HEK293 (cell line): ENCODE data around the gene UGT1A7.

Source experiments
- ZNF274 ChIP-seq, 2 experiments: fragments of 200-500 bp in 1 of 2; fragments of 450-650 bp in 1 of 2; sonication (Bioruptor generic) in 1 of 2; formaldehyde crosslinking in 1 of 2; IDR thresholded peaks; 2 replicates each; pipeline versions ENCODE4 v1.5.1 to v1.6.1; 2014 to 2016; ENCODE audit warnings: borderline replicate concordance in 1 of 2, inconsistent platforms in 1 of 2, low read length in 1 of 2, missing biosample characterization in 1 of 2, missing genetic modification characterization in 1 of 2
- ZNF521 ChIP-seq: fragments of 450-650 bp; formaldehyde crosslinking; IDR thresholded peaks from 2 replicates; pipeline ENCODE4 v1.5.1; 2017; ENCODE audit warnings: missing biosample characterization, mild to moderate bottlenecking, missing genetic modification characterization
- ZNF580 ChIP-seq: fragments of 450-650 bp; formaldehyde crosslinking; IDR thresholded peaks from 2 replicates; pipeline ENCODE4 v1.5.1; 2016; ENCODE audit warnings: missing biosample characterization, missing genetic modification characterization
- ZNF830 ChIP-seq: fragments of 450-650 bp; IDR thresholded peaks from 2 replicates; pipeline ENCODE4 v1.5.0; 2018; ENCODE audit warnings: missing biosample characterization, missing genetic modification characterization, low read depth, mild to moderate bottlenecking, moderate library complexity
- TF ChIP-seq, protein P1 (sequence below): fragments of 450-650 bp; formaldehyde crosslinking; IDR thresholded peaks from 2 replicates; pipeline ENCODE4 v1.5.1; 2016; ENCODE audit warnings: missing biosample characterization, missing genetic modification characterization
- TF ChIP-seq, protein P2 (sequence below): fragments of 450-650 bp; formaldehyde crosslinking; optimal IDR thresholded peaks from 2 replicates; pipeline ENCODE3; 2016; ENCODE audit warnings: missing biosample characterization, mild to moderate bottlenecking, missing genetic modification characterization
- TF ChIP-seq, protein P3 (sequence below): fragments of 450-650 bp; formaldehyde crosslinking; IDR thresholded peaks from 2 replicates; pipeline ENCODE4 v1.5.1; 2016; ENCODE audit warnings: missing biosample characterization, missing genetic modification characterization

- TF ChIP-seq ZNF830 (no peak), ZNF580 (tag by site-specific recombination) (no peak), ZNF274 (IDR thresholded peaks at IDR 0.05; ENCODE audit: low read length) (no peak), ZNF274 (tag by site-specific recombination; IDR thresholded peaks at IDR 0.05; ENCODE audit: borderline replicate concordance) (no peak), ZNF521 (tag by site-specific recombination) (no peak)
- TF ChIP-seq, protein P1, sequence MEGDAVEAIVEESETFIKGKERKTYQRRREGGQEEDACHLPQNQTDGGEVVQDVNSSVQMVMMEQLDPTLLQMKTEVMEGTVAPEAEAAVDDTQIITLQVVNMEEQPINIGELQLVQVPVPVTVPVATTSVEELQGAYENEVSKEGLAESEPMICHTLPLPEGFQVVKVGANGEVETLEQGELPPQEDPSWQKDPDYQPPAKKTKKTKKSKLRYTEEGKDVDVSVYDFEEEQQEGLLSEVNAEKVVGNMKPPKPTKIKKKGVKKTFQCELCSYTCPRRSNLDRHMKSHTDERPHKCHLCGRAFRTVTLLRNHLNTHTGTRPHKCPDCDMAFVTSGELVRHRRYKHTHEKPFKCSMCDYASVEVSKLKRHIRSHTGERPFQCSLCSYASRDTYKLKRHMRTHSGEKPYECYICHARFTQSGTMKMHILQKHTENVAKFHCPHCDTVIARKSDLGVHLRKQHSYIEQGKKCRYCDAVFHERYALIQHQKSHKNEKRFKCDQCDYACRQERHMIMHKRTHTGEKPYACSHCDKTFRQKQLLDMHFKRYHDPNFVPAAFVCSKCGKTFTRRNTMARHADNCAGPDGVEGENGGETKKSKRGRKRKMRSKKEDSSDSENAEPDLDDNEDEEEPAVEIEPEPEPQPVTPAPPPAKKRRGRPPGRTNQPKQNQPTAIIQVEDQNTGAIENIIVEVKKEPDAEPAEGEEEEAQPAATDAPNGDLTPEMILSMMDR (tag by site-specific recombination), result no peak
- TF ChIP-seq, protein P2, sequence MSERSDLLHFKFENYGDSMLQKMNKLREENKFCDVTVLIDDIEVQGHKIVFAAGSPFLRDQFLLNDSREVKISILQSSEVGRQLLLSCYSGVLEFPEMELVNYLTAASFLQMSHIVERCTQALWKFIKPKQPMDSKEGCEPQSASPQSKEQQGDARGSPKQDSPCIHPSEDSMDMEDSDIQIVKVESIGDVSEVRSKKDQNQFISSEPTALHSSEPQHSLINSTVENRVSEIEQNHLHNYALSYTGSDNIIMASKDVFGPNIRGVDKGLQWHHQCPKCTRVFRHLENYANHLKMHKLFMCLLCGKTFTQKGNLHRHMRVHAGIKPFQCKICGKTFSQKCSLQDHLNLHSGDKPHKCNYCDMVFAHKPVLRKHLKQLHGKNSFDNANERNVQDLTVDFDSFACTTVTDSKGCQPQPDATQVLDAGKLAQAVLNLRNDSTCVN (tag by site-specific recombination), result no peak
- TF ChIP-seq, protein P3, sequence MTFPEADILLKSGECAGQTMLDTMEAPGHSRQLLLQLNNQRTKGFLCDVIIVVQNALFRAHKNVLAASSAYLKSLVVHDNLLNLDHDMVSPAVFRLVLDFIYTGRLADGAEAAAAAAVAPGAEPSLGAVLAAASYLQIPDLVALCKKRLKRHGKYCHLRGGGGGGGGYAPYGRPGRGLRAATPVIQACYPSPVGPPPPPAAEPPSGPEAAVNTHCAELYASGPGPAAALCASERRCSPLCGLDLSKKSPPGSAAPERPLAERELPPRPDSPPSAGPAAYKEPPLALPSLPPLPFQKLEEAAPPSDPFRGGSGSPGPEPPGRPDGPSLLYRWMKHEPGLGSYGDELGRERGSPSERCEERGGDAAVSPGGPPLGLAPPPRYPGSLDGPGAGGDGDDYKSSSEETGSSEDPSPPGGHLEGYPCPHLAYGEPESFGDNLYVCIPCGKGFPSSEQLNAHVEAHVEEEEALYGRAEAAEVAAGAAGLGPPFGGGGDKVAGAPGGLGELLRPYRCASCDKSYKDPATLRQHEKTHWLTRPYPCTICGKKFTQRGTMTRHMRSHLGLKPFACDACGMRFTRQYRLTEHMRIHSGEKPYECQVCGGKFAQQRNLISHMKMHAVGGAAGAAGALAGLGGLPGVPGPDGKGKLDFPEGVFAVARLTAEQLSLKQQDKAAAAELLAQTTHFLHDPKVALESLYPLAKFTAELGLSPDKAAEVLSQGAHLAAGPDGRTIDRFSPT (tag by site-specific recombination), result no peak
These were observed 2.9 kb downstream of the UGT1A7 start for GRCh38 chr2:233684640-233685039.
